GM12872 (cell line): Measurements from ENCODE around the gene E2F4.

Experiments used
- CTCF ChIP-seq: IDR thresholded peaks from 3 replicates; pipeline ENCODE4 v1.5.1; 2011; ENCODE audit warnings: low read depth, mild to moderate bottlenecking, low read length, moderate library complexity; ENCODE audit not compliant: insufficient read depth

The E2F4 gene

GRCh38 chr16:67238806-67239470 is 47.0 kb downstream of the E2F4 start:
- TF ChIP-seq CTCF, result no peak

GRCh38 chr16:67240506-67240905 is 48.6 kb downstream of the E2F4 start:
- TF ChIP-seq CTCF, result no peak

GRCh38 chr16:67241008-67241900 is 49.3 kb downstream of the E2F4 start:
- TF ChIP-seq CTCF, result no peak

GRCh38 chr16:67242138-67242730 is 50.3 kb downstream of the E2F4 start:
- no peak for TF ChIP-seq CTCF

GRCh38 chr16:67243481-67243880 is 51.5 kb downstream of the E2F4 start:
- TF ChIP-seq CTCF, result no peak

GRCh38 chr16:67244387-67245185 is 52.6 kb downstream of the E2F4 start:
- TF ChIP-seq CTCF, result peak; percentile 13; the same call in 1 of the 3 replicates
